ENCODE results near the gene IFIT3. TPM values are rescaled to one million over a fixed set of nuclear protein-coding genes. Genes with fewer than 3 reads are reported as not detected.

Gene IFIT3
- total and polyA plus RNA-seq, 2 of the 8 experiments (the other 6 are each of a cell fraction or from before 2014, with no cell fraction given), result 0.12 to 0.84 TPM

- no peak overlapping the region for H4K5ac ChIP-seq (ENCODE audit: insufficient read length, low read depth, low read length)
- no peaks in the 10 kb centered on the region for H3K79me2 ChIP-seq (ENCODE audit: control insufficient read depth in 1 of 2, insufficient read depth in 2 of 2, low read length in 2 of 2)
- no peak overlapping the region for H3K4me3 ChIP-seq (ENCODE audit: extremely low read depth in 1 of 4, insufficient read depth in 2 of 4, low read depth in 3 of 4, low read length in 4 of 4)
- no peak overlapping the region for H2BK120ac ChIP-seq (replicated peaks; ENCODE audit: low read depth, low read length)
- H3K36me3 ChIP-seq (ENCODE audit: control insufficient read depth in 2 of 4, insufficient read depth in 4 of 4, low read length in 3 of 4), result no peaks in the 10 kb centered on the region
- H3K23me2 ChIP-seq (ENCODE audit: low read depth, low read length), result no peaks in the 10 kb centered on the region; the same call in 1 of the 2 replicates
- H3K4me1 ChIP-seq (replicated peaks in 1 of 4; ENCODE audit: control insufficient read depth in 3 of 4, insufficient read depth in 4 of 4, low read length in 3 of 4), result peaks cover 0 to 6% (median 0%) of the 10 kb centered on the region in 4 experiments; a peak in 1 of 7 replicates
- no peak overlapping the region for H3K4ac ChIP-seq (replicated peaks; ENCODE audit: insufficient read length, low read depth, low read length)
- no peak overlapping the region for H3K14ac ChIP-seq (ENCODE audit: insufficient read length)
- H3K27ac ChIP-seq (ENCODE audit: low read depth, low read length), result no peak overlapping the region
- FAIRE-seq (no peak), DNase-seq (ENCODE audit: low read depth in 1 of 2, low spot score in 2 of 2) (no peak)
- no peak overlapping the region for H2AFZ ChIP-seq (ENCODE audit: low read length)
- no peak overlapping the region for H3K9ac ChIP-seq (replicated peaks in 1 of 4; ENCODE audit: extremely low read depth in 1 of 4, low read depth in 3 of 4, low read length in 3 of 4)
- ChIA-PET POLR2A (ENCODE audit: partially characterized antibody) (no interaction called here), CTCF (ENCODE audit: partially characterized antibody) (interaction anchor here (0.6 to 5.4 kb wide), 9 partner anchors 9 to 69 kb away, joined by 3 to 60 read pairs (median 4); partner anchors contain the start of gene IFIT2)
- no peak overlapping the region for H4K91ac ChIP-seq (replicated peaks; ENCODE audit: insufficient read length, low read length)
- no peak overlapping the region for H2BK20ac ChIP-seq (ENCODE audit: low read length)
- no peaks in the 10 kb centered on the region for H4K20me1 ChIP-seq (replicated peaks in 1 of 2; ENCODE audit: control insufficient read depth in 1 of 2, insufficient read depth in 2 of 2, low read length in 2 of 2)
- no peak overlapping the region for H2BK5ac ChIP-seq (ENCODE audit: low read depth, low read length)
- H3K23ac ChIP-seq (ENCODE audit: insufficient read length), result no peak overlapping the region
- H3K4me2 ChIP-seq (ENCODE audit: insufficient read depth in 1 of 2, low read depth in 2 of 2, low read length in 2 of 2), result no peak overlapping the region
- H3K18ac ChIP-seq (ENCODE audit: extremely low read depth, low read length), result no peak overlapping the region
- no peaks in the 10 kb centered on the region for H3K27me3 ChIP-seq (replicated peaks in 1 of 4; ENCODE audit: control insufficient read depth in 3 of 4, extremely low read depth in 1 of 4, insufficient read depth in 3 of 4, low read length in 3 of 4)
- H3K56ac ChIP-seq (replicated peaks; ENCODE audit: insufficient read length, low read depth, low read length), result no peak overlapping the region
- H3K9me3 ChIP-seq (ENCODE audit: insufficient read depth in 2 of 2, low read depth in 1 of 2, low read length in 1 of 2), result no peaks in the 10 kb centered on the region
- H2AK5ac ChIP-seq (ENCODE audit: low read depth, low read length), result no peak overlapping the region
- no peak overlapping the region for H2BK12ac ChIP-seq (ENCODE audit: low read depth, low read length)
- no peaks in the 10 kb centered on the region for H3K79me1 ChIP-seq (ENCODE audit: low read depth, low read length)
- WGBS, 2 experiments (ENCODE audit: extremely low coverage in 1 of 2, insufficient coverage in 1 of 2, insufficient read length in 1 of 2, insufficient replicate concordance in 2 of 2, low coverage in 1 of 2, low lambda C conversion rate in 2 of 2, missing lambda C conversion rate in 1 of 2), result 93% methylated on average over 3 of the region's 3 CpGs; no CpG with 5 or more reads in 1 of the 2 experiments
- no peak overlapping the region for H2BK15ac ChIP-seq (ENCODE audit: low read length)
- no peak overlapping the region for H4K8ac ChIP-seq (ENCODE audit: extremely low read depth, insufficient read depth, low read length)
- TF ChIP-seq TBP (IDR thresholded peaks at IDR 0.05; ENCODE audit: low read depth, low read length) (no peak), RFX5 (IDR thresholded peaks at IDR 0.05; ENCODE audit: borderline replicate concordance, low read depth, low read length) (no peak), E2F6 (IDR thresholded peaks at IDR 0.05) (no peak), CTCF (IDR thresholded peaks at IDR 0.05; ENCODE audit: control extremely low read depth in 1 of 3, insufficient read depth in 1 of 3, low read depth in 1 of 3, low read length in 3 of 3) (no peak), YY1 (IDR thresholded peaks at IDR 0.05; ENCODE audit: low read depth, low read length) (no peak), JUN (IDR thresholded peaks at IDR 0.05; ENCODE audit: low read depth, low read length) (no peak), USF2 (IDR thresholded peaks at IDR 0.05; ENCODE audit: low read length) (no peak), KDM1A (IDR thresholded peaks at IDR 0.05; ENCODE audit: borderline replicate concordance, low read length) (no peak), POU5F1 (IDR thresholded peaks at IDR 0.05; ENCODE audit: low read depth, low read length) (no peak), HDAC6 (IDR thresholded peaks at IDR 0.05; ENCODE audit: low read depth, low read length) (no peak)
Observed at GRCh38 chr10:89371987-89372386, 44.2 kb downstream of the IFIT3 start.
